Activated CD4-positive, alpha-beta T cell treated with anti-CD3 and anti-CD28 coated beads, Interleukin-2, amount 50 U/mL, for 1 hour (primary cell): ENCODE results near the gene ROM1.
"Not testable (repeated sequence)": the region's sequence is repeated elsewhere in the genome, so short reads cannot be mapped to it uniquely, and the experiment has no call there.

ENCODE experiments used
- DNase-seq: peaks from one replicate; pipeline ENCODE4 v3.0.0-alpha.2; 2020

Gene ROM1

DNA sequence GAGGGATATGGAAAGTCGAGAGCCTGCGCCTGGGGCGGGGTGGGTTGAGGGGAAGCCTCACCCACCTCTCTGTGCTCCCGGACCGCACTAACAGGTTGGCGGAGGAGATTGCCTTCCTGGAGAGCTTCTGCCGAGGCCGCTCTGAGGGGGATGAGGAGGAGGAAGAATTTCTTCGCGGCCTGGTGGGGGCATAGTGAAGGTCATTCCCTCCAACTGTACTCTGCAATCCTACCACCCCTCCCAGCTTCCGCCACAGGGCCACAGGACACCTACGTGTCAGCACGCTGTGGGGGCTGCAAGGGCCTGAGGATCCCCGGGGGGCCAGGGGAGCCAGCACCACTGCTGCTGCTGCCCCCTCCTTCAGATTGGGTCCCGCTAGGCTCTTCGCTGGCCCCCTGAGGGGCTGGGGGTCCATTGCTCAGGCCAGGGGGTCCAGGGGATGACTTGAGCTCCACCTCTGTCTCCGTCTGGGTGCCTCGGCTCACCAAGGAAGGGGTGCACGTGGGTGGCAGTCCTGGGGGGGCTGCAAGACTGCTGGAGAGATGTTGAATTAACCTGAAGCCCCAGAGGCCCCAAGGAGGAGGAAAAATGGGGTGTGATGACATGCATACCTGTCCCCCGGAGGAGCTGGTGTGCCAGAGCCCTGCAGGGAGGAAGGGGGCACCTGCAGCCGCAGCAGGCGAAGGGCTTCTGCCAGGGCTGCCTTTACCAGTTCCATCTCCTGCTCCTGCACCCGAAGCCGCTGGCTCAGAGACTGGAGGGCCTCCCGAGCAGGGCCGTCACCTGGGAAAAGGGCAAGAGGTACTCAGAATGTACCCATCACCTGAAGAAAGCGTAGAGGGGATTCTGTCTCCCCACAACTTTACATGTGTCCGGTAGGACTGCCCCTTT, 2.0 kb upstream of the ROM1 start:
- DNase-seq: no peak

GRCh38 chr11:62611705-62612365, 1.2 kb upstream of the ROM1 start:
- DNase-seq: peak; percentile 23

DNA sequence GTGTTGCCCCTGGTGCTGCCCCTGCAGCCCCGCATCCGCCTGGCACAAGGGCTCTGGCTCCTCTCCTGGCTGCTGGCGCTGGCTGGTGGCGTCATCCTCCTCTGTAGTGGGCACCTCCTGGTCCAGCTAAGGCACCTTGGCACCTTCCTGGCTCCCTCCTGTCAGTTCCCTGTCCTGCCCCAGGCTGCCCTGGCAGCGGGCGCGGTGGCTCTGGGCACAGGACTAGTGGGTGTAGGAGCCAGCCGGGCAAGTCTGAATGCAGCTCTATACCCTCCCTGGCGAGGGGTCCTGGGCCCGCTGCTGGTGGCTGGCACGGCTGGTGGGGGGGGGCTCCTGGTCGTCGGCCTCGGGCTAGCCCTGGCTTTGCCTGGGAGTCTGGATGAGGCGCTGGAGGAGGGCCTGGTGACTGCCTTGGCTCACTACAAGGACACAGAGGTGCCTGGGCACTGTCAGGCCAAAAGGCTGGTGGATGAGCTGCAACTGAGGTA, 278 bp downstream of the ROM1 start:
- no peak for DNase-seq

- DNase-seq: no peak
These were observed 1.2 kb downstream of the ROM1 start for GRCh38 chr11:62614275-62614674.

DNA sequence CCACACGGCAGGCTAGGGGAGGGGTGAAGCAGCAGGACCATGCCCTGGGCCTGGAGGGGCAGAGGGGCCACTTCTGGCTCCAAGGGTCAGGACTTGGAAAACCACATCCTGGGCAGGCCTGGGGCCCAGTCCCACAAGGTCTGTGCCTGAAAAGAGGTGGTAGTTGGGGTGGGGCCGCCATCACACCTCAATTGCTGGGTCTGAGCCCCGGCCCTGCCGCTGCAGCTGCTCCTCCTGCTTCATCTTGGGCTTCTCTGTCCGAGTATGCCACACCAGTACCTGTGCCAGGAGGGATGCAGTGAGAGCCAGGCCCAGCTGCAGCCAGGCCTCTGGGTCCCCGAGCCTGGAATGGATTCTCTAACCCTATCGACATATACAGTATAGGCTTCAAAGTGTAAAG, 2.5 kb downstream of the ROM1 start:
- no peak for DNase-seq

DNA sequence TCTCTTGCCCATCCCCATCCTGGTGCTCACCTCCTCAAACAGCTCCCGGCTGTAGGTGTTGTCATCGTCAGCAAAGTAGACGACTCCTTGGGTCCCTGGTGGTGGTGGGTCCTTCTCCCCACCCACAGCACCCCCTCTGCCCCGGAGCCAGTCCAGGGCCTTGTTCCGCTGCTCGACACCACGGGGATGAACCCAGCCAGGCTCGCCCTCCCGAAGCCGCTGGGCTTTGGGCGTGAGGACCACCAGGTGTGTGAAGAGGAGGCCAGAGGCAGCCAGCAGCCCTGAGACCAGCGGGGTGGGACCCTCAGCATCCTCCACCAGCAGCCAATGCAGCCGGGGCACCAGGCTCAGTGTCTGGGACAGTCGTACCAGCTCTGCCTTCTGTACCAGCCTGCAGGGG, 3.9 kb downstream of the ROM1 start:
- DNase-seq: not testable (repeated sequence)

- DNase-seq: no peak
These were observed 8.0 kb downstream of the ROM1 start for GRCh38 chr11:62621027-62621566.

GRCh38 chr11:62621567-62622470, 8.8 kb downstream of the ROM1 start, which contains the start of gene B3GAT3:
B3GAT3 (minus strand) TSS chr11:62621986; CDS start chr11:62621947, 39 bp downstream.
- DNase-seq: peak; percentile 96

DNA sequence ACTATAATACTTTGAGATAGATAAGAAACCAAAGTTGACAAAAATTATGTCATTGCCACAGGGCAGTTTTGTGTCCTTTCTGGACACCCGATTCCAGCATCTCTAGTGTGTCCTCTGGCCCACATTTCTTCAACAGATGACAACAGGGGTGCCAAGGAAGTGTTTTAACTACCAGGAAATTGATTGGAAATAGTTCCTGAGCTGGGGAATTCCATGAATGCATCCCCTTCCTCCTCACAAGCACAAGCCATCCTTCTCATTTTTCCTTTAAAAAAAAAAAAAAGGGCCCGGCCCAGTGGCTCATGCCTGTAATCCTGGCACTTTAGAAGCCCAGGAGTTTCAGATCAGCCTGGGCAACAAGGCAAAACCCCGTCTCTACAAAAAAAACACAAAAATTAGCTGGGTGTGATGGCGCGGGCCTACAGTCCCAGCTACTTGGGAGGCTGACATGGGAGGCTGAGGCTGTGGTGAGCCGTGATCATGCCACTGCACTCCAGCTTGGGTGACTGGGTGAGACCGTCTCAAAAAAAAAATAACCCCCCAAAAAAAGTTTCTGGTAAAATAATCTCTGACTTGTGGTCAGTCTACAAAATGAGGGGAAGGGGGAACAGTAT, 9.5 kb downstream of the ROM1 start:
- no peak for DNase-seq

GRCh38 chr11:62627713-62628112, 14.7 kb downstream of the ROM1 start:
- no peak for DNase-seq

DNA sequence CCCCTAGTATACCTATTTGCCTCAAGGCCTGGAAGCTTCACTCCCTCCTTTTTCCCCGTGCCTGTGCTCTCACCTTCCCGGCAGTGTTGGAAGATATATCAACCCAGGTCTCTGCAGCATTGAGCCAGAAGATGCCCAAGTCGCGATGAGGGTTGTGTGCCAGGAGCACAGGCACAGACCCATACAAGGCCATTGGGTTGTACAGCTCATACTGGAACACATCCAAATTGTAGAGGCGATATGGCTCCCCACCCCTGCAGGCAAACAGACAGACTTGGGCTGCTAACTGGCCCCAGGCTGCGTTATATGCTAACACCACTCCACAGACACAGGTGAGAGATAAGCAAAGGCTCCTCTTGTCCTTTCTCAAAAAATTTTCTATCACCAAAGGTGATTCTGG, 19.4 kb downstream of the ROM1 start:
- DNase-seq: no peak

DNA sequence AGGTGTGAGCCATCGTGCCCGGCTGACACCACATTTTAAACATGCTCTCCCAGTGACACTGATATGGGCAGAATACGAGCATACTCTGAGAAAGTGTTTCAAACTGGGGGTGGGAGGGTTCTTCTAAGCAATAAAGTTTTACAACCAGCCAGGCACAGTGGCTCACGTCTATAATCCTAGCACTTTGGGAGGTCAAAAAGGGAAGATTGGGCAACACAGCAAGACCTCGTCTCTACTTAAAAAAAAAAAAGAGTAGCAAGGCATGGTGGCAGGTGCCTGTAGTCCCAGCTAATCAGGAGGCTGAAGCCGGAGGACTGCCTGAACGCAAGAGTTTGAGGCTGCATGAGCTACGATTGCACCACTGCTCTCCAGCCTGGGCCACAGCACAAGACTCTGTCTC, 31.2 kb downstream of the ROM1 start:
- DNase-seq: no peak

DNA sequence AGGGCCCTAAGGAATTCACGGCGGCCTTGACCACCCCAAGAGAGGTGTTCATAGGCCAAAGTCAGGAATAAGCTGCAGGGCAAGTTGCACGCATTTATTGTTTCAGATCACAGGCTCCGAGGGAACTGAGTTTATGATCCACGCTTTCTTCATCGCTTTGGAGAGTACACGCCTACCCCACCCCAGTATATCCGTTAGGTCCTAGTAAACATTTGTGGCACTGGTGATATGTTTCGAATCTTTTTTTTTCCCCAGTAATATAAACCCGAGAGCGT, 32.6 kb downstream of the ROM1 start:
- DNase-seq: no peak

GRCh38 chr11:62645946-62646824, 33.1 kb downstream of the ROM1 start, which contains the start of gene GANAB:
GANAB (minus strand) TSS chr11:62646613; CDS start chr11:62646599, 14 bp downstream.
- peak; percentile 99 for DNase-seq

DNA sequence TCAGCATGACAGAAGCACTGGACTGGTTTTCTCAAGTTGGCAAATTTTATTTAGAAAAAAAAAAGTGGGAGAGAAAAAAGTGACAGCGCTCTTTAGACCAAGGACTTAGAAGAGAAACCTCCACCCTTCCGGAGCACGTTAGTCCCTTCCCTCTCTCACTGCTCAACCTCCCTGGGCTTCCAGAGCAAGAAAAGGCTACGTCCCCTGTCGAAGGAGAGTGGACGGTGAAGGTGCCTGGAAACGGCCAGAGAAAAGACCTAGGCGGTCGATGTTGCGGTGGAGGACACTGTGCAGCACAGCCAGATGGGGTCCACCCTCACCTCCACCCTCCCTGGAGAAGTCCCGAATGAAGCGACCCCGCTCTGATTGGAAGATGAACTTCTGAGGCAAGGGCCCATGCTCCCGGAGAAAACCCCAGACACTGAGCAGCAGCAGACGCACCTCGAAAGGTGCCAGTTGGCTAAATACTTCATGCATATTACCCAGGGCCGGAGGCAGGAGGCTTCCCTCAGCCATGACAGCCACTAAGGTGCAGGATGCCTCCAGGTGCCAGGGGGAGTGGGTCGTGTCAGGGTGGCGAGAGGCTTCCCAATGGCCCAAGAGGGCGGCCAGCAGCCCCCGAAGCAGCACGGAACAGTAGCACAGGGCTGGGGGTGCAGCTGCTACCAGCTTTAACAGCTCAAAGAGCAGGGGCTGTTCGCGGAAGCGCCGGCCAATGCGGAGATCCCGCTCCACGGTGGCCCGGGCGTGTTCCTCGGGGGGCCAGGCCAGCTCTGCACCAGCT, 34.0 kb downstream of the ROM1 start:
- no peak for DNase-seq

GRCh38 chr11:62647609-62648005, 34.5 kb downstream of the ROM1 start:
- no peak for DNase-seq

- no peak for DNase-seq
These were observed 35.3 kb downstream of the ROM1 start for GRCh38 chr11:62648185-62648966.

- no peak for DNase-seq
These were observed 35.9 kb downstream of the ROM1 start for GRCh38 chr11:62648967-62649364.

- no peak for DNase-seq
These were observed 36.4 kb downstream of the ROM1 start for GRCh38 chr11:62649486-62649885.

- not testable (repeated sequence) for DNase-seq
These were observed 37.2 kb downstream of the ROM1 start for GRCh38 chr11:62650283-62650682.
